Measurements from ENCODE around the gene PCARE. TPM values are rescaled to one million over a fixed set of nuclear protein-coding genes. Genes with fewer than 3 reads are reported as not detected.

Gene PCARE
- total RNA-seq, 2 donors from 2014 or later, result not detected

DNA sequence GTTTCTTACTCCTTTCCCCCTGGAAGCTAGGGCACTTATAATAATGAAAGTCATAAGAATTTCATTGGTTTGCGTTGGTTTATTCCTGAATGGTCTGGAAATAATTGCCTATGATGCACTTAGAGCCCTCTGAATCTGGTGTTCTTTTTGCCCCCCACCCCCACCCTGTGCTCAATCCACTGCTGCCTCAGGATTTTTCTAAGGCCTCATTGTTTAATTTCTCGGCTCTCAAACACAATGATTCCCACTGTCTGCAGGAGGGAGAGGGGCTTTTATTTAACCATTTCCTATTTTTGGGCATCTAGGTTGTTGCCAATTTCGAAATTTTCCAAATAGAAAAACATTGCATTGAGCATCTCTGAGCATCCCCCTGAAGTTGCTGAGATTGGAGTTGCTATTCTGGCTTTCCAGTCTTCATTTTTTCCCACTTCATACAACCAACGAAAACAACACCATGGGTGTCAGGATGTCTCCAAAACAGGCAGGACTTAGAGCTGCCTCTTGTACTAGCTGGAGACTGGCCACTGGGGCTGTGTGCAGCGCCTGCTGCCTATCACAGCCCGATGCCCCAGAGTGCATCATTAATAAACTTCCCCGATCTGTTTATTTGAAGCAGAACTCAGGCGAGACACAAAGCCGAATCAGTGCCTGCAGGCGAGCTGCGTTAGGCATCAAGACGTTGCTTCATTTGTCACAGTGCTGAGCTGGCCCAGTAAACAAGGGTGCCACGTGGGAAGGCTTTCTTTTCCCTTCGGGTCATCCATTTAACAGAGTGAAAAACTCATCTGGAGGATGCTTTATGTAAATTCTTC lies 1.8 kb upstream of the PCARE start:
- H3K27me3 ChIP-seq, result no peaks in the 10 kb centered on the region
- no peak overlapping the region for H3K27ac ChIP-seq
- no peaks in the 10 kb centered on the region for H3K4me1 ChIP-seq
- intact Hi-C loops (cut with DNase I), result no loop called here
- H3K9me3 ChIP-seq, result peaks cover 0 to 20% (median 0%) of the 10 kb centered on the region in 3 donors
- TF ChIP-seq, protein P1, sequence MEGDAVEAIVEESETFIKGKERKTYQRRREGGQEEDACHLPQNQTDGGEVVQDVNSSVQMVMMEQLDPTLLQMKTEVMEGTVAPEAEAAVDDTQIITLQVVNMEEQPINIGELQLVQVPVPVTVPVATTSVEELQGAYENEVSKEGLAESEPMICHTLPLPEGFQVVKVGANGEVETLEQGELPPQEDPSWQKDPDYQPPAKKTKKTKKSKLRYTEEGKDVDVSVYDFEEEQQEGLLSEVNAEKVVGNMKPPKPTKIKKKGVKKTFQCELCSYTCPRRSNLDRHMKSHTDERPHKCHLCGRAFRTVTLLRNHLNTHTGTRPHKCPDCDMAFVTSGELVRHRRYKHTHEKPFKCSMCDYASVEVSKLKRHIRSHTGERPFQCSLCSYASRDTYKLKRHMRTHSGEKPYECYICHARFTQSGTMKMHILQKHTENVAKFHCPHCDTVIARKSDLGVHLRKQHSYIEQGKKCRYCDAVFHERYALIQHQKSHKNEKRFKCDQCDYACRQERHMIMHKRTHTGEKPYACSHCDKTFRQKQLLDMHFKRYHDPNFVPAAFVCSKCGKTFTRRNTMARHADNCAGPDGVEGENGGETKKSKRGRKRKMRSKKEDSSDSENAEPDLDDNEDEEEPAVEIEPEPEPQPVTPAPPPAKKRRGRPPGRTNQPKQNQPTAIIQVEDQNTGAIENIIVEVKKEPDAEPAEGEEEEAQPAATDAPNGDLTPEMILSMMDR (IDR thresholded peaks at IDR 0.05), result no peak
- no peak for TF ChIP-seq POLR2A (IDR thresholded peaks at IDR 0.05)
- 52 to 55% methylated on average over 11 to 14 of the region's 14 CpGs for WGBS, 2 donors
- ATAC-seq (no peak), DNase-seq (no peak)
- H3K36me3 ChIP-seq (replicated peaks in 1 of 2; ENCODE audit: insufficient read depth in 1 of 2, low read depth in 2 of 2), result no peaks in the 10 kb centered on the region
- no peak overlapping the region for H3K4me3 ChIP-seq

DNA sequence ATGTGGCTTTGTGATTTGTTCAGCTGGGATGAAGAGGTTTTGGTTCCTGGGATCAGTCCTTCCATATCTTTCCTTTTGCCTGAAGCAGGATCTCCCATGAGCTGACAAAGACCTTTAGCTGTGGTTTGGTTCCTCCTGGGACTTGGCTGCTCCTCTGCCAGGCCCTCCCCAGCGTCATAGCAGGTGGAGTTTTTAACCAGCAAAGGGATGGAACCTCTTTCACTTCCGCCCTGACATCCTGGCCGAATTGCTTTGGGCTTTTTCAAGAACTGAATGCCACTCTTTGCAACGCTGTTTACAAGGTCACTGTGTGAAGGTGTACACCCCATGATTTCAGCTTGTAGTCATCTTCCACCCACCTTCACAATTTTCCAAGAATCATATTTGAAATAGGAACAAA lies 390 bp downstream of the PCARE start:
- Histone ChIP-seq H3K4me3 (no peak overlapping the region), H3K27me3 (no peaks in the 10 kb centered on the region), H3K4me1 (no peaks in the 10 kb centered on the region), H3K36me3 (replicated peaks in 1 of 2; ENCODE audit: insufficient read depth in 1 of 2, low read depth in 2 of 2) (no peaks in the 10 kb centered on the region), H3K9me3 (no peaks in the 10 kb centered on the region), H3K27ac (no peak overlapping the region)
- TF ChIP-seq, protein P1 (IDR thresholded peaks at IDR 0.05), result no peak
- TF ChIP-seq POLR2A (IDR thresholded peaks at IDR 0.05), result no peak
- intact Hi-C loops (cut with DNase I), result no loop called here
- 54 to 71% methylated on average over 4 of the region's 4 CpGs for WGBS, 2 donors
- ATAC-seq (no peak), DNase-seq (no peak)

DNA sequence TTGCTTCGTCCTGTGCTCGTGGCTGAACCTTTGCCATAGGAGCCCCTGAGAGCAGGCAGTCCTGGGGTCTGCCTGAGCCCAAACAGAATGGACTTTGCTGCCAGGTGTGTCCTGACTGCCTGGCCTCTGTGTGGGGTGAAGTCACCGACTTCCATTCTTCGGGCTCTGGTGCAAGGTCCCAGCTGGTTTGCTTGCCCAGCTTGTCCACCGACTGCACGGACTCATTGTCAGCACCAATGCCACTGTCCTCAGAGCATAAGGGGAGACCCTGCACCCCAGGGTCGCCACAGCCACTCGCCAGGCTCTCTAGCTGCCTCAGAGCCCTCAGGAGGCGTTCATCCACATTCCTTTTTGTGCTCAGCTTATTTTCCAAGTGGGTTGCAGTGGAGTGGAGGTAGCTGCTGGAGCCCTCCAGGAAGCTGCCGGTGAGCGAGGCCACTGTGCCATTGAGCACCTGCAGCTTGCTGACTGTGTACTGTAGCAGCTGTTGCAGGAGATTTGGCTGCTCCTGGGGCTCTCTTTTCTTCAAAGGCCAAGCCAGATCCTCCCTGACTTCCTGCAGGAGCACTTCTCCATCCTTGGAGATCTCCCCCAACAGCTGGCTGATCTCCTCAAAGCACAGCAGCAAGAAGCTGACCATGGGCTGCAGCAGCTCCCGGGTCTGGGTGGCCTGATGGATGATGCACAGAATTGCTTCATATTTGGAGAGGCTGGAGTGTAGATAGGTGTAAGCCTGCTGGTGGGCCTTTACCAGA lies 1.2 kb downstream of the PCARE start:
- WGBS, 2 donors, result 73 to 79% methylated on average over 5 to 12 of the region's 12 CpGs
- ATAC-seq (no peak), DNase-seq (no peak)
- Histone ChIP-seq H3K4me3 (no peak overlapping the region), H3K4me1 (no peaks in the 10 kb centered on the region), H3K27me3 (no peaks in the 10 kb centered on the region), H3K27ac (no peak overlapping the region), H3K9me3 (no peaks in the 10 kb centered on the region), H3K36me3 (replicated peaks in 1 of 2; ENCODE audit: insufficient read depth in 1 of 2, low read depth in 2 of 2) (no peaks in the 10 kb centered on the region)
- intact Hi-C loops (cut with DNase I), result no loop called here
- TF ChIP-seq, protein P1 (IDR thresholded peaks at IDR 0.05), result no peak
- no peak for TF ChIP-seq POLR2A (IDR thresholded peaks at IDR 0.05)

DNA sequence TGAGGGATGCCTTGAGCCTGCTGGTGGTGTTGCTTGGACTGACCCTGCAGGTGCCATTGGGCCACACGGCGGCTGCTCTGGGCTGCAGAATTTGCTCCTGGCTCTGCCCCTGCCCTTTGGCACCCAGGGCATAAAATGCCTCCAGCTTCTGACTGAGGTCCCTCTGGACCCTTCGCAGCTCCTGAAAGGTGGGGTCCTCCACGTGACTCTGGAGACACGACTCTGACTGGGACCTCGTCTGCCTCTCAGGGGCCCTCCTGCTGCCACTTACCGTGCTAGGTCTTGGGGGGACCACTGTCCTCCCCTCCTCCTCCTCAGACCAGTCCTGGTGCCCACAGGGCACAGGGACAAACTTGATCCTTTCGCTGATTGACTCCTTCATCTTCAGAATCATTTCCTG lies 2.1 kb downstream of the PCARE start:
- no peak overlapping the region for H3K4me3 ChIP-seq
- no peaks in the 10 kb centered on the region for H3K9me3 ChIP-seq
- WGBS, 2 donors, result 91 to 93% methylated on average over 8 of the region's 8 CpGs
- H3K27me3 ChIP-seq, result no peaks in the 10 kb centered on the region
- TF ChIP-seq, protein P1 (IDR thresholded peaks at IDR 0.05), result no peak
- TF ChIP-seq POLR2A (IDR thresholded peaks at IDR 0.05), result no peak
- no peaks in the 10 kb centered on the region for H3K36me3 ChIP-seq (replicated peaks in 1 of 2; ENCODE audit: insufficient read depth in 1 of 2, low read depth in 2 of 2)
- no peak overlapping the region for H3K27ac ChIP-seq
- ATAC-seq (no peak), DNase-seq (no peak)
- peaks cover under 1% of the 10 kb centered on the region for H3K4me1 ChIP-seq
- intact Hi-C loops (cut with DNase I), result no loop called here
